Subcutaneous abdominal adipose tissue (tissue), 5 donors: ENCODE results near the gene DCUN1D3.

Experiments used
- H3K27ac ChIP-seq: one replicate; pipeline ENCODE4 v1.7.0; 2013; ENCODE audit warnings: low read depth, mild to moderate bottlenecking, inconsistent platforms, low read length, moderate library complexity
- H3K27me3 ChIP-seq, 5 donors: one replicate each; pipeline ENCODE4 v1.7.0; 2013; ENCODE audit warnings: low read length in 5 of 5, inconsistent platforms in 1 of 5; ENCODE audit not compliant: control insufficient read depth in 5 of 5, insufficient read depth in 4 of 5
- H3K36me3 ChIP-seq, 5 donors: one replicate each; pipeline ENCODE4 v1.7.0; 2013; ENCODE audit warnings: low read length in 5 of 5; ENCODE audit not compliant: control insufficient read depth in 5 of 5, insufficient read depth in 5 of 5
- H3K4me1 ChIP-seq, 5 donors: one replicate each; pipeline ENCODE4 v1.7.0; 2013; ENCODE audit warnings: low read length in 5 of 5, mild to moderate bottlenecking in 3 of 5, moderate library complexity in 1 of 5; ENCODE audit not compliant: control insufficient read depth in 5 of 5, insufficient read depth in 5 of 5
- H3K4me3 ChIP-seq, 5 donors: one replicate each; pipeline ENCODE4 v1.7.0; 2013; ENCODE audit warnings: low read length in 5 of 5, low read depth in 1 of 5
- H3K9ac ChIP-seq, 5 donors: one replicate each; pipeline ENCODE4 v1.7.0; 2013; ENCODE audit warnings: low read length in 5 of 5, mild to moderate bottlenecking in 4 of 5, moderate library complexity in 3 of 5
- H3K9me3 ChIP-seq, 5 donors: one replicate each; pipeline ENCODE4 v1.7.0; 2013; ENCODE audit warnings: low read length in 5 of 5; ENCODE audit not compliant: control insufficient read depth in 5 of 5
- donor health status: healthy.
- donor health status: healthy.
- donor health status: healthy.
- donor health status: healthy.
- donor health status: healthy.

DCUN1D3 gene

GRCh38 chr16:20879175-20880040 lies 20.8 kb downstream of the DCUN1D3 start:
- Histone ChIP-seq H3K9me3 (no peaks in the 10 kb centered on the region), H3K36me3 (peaks cover 0 to 13% (median 0%) of the 10 kb centered on the region in 5 donors), H3K9ac (peak overlapping the region in 2 of 5 donors; percentile 43 to 52), H3K27me3 (no peaks in the 10 kb centered on the region), H3K4me1 (peaks cover 0 to 75% (median 69%) of the 10 kb centered on the region in 5 donors), H3K27ac (peak overlapping the region; percentile 77), H3K4me3 (no peak overlapping the region)

- Histone ChIP-seq H3K27me3 (no peaks in the 10 kb centered on the region), H3K27ac (peak overlapping the region; percentile 77), H3K4me1 (peaks cover 0 to 75% (median 69%) of the 10 kb centered on the region in 5 donors)
These were observed 21.4 kb downstream of the DCUN1D3 start for GRCh38 chr16:20878682-20879147.

GRCh38 chr16:20875355-20875650 lies 24.9 kb downstream of the DCUN1D3 start:
- Histone ChIP-seq H3K4me1 (peaks cover 2 to 87% (median 85%) of the 10 kb centered on the region in 5 donors), H3K9me3 (no peaks in the 10 kb centered on the region), H3K4me3 (no peak overlapping the region), H3K27me3 (no peaks in the 10 kb centered on the region), H3K36me3 (peaks cover 0 to 7% (median 0%) of the 10 kb centered on the region in 5 donors), H3K27ac (peak overlapping the region; percentile 9), H3K9ac (no peak overlapping the region)

More at GRCh38 chr16:20878682-20879147, 21.4 kb downstream of the DCUN1D3 start:
- Histone ChIP-seq H3K36me3 (peaks cover 0 to 13% (median 0%) of the 10 kb centered on the region in 5 donors), H3K4me3 (no peak overlapping the region), H3K9me3 (no peaks in the 10 kb centered on the region), H3K9ac (peak overlapping the region in 2 of 5 donors; percentile 37 to 52)

- H3K4me3 ChIP-seq, result no peak overlapping the region
- H3K4me1 ChIP-seq, result peaks cover 6 to 87% (median 85%) of the 10 kb centered on the region in 5 donors
- peak overlapping the region; percentile 64 for H3K27ac ChIP-seq
These were observed 26.0 kb downstream of the DCUN1D3 start for GRCh38 chr16:20874088-20874581.

GRCh38 chr16:20873331-20873730 lies 26.8 kb downstream of the DCUN1D3 start:
- peaks cover 11 to 87% (median 85%) of the 10 kb centered on the region in 5 donors for H3K4me1 ChIP-seq
- H3K27ac ChIP-seq, result peak overlapping the region; percentile 64
- H3K9ac ChIP-seq, result peak overlapping the region in 2 of 5 donors; percentile 32 to 67
- no peaks in the 10 kb centered on the region for H3K27me3 ChIP-seq
- peaks cover 0 to 8% (median 0%) of the 10 kb centered on the region in 5 donors for H3K36me3 ChIP-seq
- H3K4me3 ChIP-seq, result no peak overlapping the region
- no peaks in the 10 kb centered on the region for H3K9me3 ChIP-seq

More at GRCh38 chr16:20874088-20874581, 26.0 kb downstream of the DCUN1D3 start:
- no peaks in the 10 kb centered on the region for H3K9me3 ChIP-seq
- peaks cover 0 to 7% (median 0%) of the 10 kb centered on the region in 5 donors for H3K36me3 ChIP-seq
- no peaks in the 10 kb centered on the region for H3K27me3 ChIP-seq
- peak overlapping the region in 2 of 5 donors; percentile 6 to 67 for H3K9ac ChIP-seq

- Histone ChIP-seq H3K9me3 (no peaks in the 10 kb centered on the region), H3K9ac (peak overlapping the region in 2 of 5 donors; percentile 29 to 61), H3K4me1 (peaks cover 18 to 87% (median 85%) of the 10 kb centered on the region in 5 donors), H3K27ac (peak overlapping the region; percentile 64), H3K36me3 (peaks cover 0 to 7% (median 2%) of the 10 kb centered on the region in 5 donors), H3K4me3 (no peak overlapping the region), H3K27me3 (no peaks in the 10 kb centered on the region)
These were observed 28.0 kb downstream of the DCUN1D3 start for GRCh38 chr16:20871941-20872815.

GRCh38 chr16:20871258-20871657 lies 28.9 kb downstream of the DCUN1D3 start:
- H3K4me1 ChIP-seq, result peaks cover 21 to 94% (median 93%) of the 10 kb centered on the region in 5 donors
- H3K9ac ChIP-seq, result peak overlapping the region in 2 of 5 donors; percentile 14 to 25
- peak overlapping the region; percentile 64 for H3K27ac ChIP-seq

GRCh38 chr16:20870122-20870820 lies 29.9 kb downstream of the DCUN1D3 start:
- H3K4me1 ChIP-seq, result peaks cover 21 to 100% (median 99%) of the 10 kb centered on the region in 5 donors
- H3K27me3 ChIP-seq, result no peaks in the 10 kb centered on the region
- H3K9ac ChIP-seq, result peak overlapping the region in 3 of 5 donors; percentile 12 to 40 (median 21)
- peak overlapping the region; percentile 64 for H3K27ac ChIP-seq
- H3K9me3 ChIP-seq, result no peaks in the 10 kb centered on the region
- H3K36me3 ChIP-seq, result peaks cover 0 to 4% (median 2%) of the 10 kb centered on the region in 5 donors
- no peak overlapping the region for H3K4me3 ChIP-seq

More at GRCh38 chr16:20871258-20871657, 28.9 kb downstream of the DCUN1D3 start:
- Histone ChIP-seq H3K4me3 (no peak overlapping the region), H3K9me3 (no peaks in the 10 kb centered on the region), H3K36me3 (peaks cover 0 to 4% (median 2%) of the 10 kb centered on the region in 5 donors), H3K27me3 (no peaks in the 10 kb centered on the region)

GRCh38 chr16:20868890-20869289 lies 31.3 kb downstream of the DCUN1D3 start:
- peaks cover 21 to 90% (median 88%) of the 10 kb centered on the region in 5 donors for H3K4me1 ChIP-seq
- peak overlapping the region in 2 of 5 donors; percentile 8 to 9 for H3K4me3 ChIP-seq
- H3K27ac ChIP-seq, result peak overlapping the region; percentile 71
- no peak overlapping the region for H3K9ac ChIP-seq
- no peaks in the 10 kb centered on the region for H3K9me3 ChIP-seq
- no peaks in the 10 kb centered on the region for H3K27me3 ChIP-seq
- peaks cover 0 to 4% (median 2%) of the 10 kb centered on the region in 5 donors for H3K36me3 ChIP-seq
